Measurements from ENCODE around the gene MET. TPM values are rescaled to one million over a fixed set of nuclear protein-coding genes. Genes with fewer than 3 reads are reported as not detected.

The MET gene
- total and polyA plus RNA-seq, 2 of the 13 experiments (the other 11 are each of a cell fraction or from before 2014, with no cell fraction given), result 21.8 to 31.5 TPM

DNA sequence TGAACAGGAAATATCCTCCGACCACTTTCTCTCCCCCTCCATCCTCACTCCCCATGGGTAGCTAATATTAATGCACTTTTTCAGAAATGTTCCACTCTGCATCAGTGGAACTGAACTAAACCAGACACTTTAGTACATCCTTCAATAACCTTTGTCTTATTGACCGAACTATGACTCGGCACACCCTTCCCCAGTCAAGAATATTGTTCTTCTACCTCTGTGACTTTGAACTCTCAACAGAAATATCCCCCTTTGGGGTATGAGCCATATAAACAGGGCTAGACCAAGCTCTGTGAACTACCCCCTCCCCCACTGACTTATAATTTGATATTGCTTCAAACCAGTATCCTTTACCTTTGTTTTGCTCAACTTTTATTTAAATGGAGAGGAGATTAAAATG is 132.5 kb downstream of the MET start (continued):
- TF ChIP-seq ATRX (CRISPR knock-in tag; IDR thresholded peaks at IDR 0.05; ENCODE audit: borderline replicate concordance) (no peak), ZNF138 (CRISPR knock-in tag; IDR thresholded peaks at IDR 0.05; ENCODE audit: low read depth) (no peak), MTA3 (CRISPR knock-in tag; IDR thresholded peaks at IDR 0.05) (no peak), MED8 (CRISPR knock-in tag; IDR thresholded peaks at IDR 0.05; ENCODE audit: insufficient replicate concordance) (no peak), SP140L (CRISPR knock-in tag; IDR thresholded peaks at IDR 0.05; ENCODE audit: borderline replicate concordance) (no peak), ZFAT (CRISPR knock-in tag; conservative IDR thresholded peaks at IDR 0.05) (no peak), STAT5B (CRISPR knock-in tag; IDR thresholded peaks at IDR 0.05) (no peak), IKZF1 (IDR thresholded peaks at IDR 0.05) (no peak), ZNF543 (CRISPR knock-in tag; IDR thresholded peaks at IDR 0.05) (no peak), SRSF9 (IDR thresholded peaks at IDR 0.05; ENCODE audit: borderline replicate concordance, insufficient read depth, low read depth, low read length, poor library complexity, severe bottlenecking) (no peak), NFATC3 (CRISPR knock-in tag; IDR thresholded peaks at IDR 0.05) (no peak), TGIF2 (CRISPR knock-in tag; IDR thresholded peaks at IDR 0.05) (no peak), ARNT (IDR thresholded peaks at IDR 0.05) (no peak), FOXC1 (CRISPR knock-in tag; IDR thresholded peaks at IDR 0.05; ENCODE audit: borderline replicate concordance) (no peak), EED (CRISPR knock-in tag; IDR thresholded peaks at IDR 0.05) (no peak)
- TF ChIP-seq, protein P1, sequence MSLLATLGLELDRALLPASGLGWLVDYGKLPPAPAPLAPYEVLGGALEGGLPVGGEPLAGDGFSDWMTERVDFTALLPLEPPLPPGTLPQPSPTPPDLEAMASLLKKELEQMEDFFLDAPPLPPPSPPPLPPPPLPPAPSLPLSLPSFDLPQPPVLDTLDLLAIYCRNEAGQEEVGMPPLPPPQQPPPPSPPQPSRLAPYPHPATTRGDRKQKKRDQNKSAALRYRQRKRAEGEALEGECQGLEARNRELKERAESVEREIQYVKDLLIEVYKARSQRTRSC (CRISPR knock-in tag; IDR thresholded peaks at IDR 0.05; ENCODE audit: low read depth), result no peak
- TF ChIP-seq, protein P2, sequence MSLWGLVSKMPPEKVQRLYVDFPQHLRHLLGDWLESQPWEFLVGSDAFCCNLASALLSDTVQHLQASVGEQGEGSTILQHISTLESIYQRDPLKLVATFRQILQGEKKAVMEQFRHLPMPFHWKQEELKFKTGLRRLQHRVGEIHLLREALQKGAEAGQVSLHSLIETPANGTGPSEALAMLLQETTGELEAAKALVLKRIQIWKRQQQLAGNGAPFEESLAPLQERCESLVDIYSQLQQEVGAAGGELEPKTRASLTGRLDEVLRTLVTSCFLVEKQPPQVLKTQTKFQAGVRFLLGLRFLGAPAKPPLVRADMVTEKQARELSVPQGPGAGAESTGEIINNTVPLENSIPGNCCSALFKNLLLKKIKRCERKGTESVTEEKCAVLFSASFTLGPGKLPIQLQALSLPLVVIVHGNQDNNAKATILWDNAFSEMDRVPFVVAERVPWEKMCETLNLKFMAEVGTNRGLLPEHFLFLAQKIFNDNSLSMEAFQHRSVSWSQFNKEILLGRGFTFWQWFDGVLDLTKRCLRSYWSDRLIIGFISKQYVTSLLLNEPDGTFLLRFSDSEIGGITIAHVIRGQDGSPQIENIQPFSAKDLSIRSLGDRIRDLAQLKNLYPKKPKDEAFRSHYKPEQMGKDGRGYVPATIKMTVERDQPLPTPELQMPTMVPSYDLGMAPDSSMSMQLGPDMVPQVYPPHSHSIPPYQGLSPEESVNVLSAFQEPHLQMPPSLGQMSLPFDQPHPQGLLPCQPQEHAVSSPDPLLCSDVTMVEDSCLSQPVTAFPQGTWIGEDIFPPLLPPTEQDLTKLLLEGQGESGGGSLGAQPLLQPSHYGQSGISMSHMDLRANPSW (CRISPR knock-in tag; IDR thresholded peaks at IDR 0.05; ENCODE audit: borderline replicate concordance), result no peak
- TF ChIP-seq, protein P3, sequence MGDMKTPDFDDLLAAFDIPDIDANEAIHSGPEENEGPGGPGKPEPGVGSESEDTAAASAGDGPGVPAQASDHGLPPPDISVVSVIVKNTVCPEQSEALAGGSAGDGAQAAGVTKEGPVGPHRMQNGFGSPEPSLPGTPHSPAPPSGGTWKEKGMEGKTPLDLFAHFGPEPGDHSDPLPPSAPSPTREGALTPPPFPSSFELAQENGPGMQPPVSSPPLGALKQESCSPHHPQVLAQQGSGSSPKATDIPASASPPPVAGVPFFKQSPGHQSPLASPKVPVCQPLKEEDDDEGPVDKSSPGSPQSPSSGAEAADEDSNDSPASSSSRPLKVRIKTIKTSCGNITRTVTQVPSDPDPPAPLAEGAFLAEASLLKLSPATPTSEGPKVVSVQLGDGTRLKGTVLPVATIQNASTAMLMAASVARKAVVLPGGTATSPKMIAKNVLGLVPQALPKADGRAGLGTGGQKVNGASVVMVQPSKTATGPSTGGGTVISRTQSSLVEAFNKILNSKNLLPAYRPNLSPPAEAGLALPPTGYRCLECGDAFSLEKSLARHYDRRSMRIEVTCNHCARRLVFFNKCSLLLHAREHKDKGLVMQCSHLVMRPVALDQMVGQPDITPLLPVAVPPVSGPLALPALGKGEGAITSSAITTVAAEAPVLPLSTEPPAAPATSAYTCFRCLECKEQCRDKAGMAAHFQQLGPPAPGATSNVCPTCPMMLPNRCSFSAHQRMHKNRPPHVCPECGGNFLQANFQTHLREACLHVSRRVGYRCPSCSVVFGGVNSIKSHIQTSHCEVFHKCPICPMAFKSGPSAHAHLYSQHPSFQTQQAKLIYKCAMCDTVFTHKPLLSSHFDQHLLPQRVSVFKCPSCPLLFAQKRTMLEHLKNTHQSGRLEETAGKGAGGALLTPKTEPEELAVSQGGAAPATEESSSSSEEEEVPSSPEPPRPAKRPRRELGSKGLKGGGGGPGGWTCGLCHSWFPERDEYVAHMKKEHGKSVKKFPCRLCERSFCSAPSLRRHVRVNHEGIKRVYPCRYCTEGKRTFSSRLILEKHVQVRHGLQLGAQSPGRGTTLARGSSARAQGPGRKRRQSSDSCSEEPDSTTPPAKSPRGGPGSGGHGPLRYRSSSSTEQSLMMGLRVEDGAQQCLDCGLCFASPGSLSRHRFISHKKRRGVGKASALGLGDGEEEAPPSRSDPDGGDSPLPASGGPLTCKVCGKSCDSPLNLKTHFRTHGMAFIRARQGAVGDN (CRISPR knock-in tag; IDR thresholded peaks at IDR 0.05), result no peak
- TF ChIP-seq, protein P4, sequence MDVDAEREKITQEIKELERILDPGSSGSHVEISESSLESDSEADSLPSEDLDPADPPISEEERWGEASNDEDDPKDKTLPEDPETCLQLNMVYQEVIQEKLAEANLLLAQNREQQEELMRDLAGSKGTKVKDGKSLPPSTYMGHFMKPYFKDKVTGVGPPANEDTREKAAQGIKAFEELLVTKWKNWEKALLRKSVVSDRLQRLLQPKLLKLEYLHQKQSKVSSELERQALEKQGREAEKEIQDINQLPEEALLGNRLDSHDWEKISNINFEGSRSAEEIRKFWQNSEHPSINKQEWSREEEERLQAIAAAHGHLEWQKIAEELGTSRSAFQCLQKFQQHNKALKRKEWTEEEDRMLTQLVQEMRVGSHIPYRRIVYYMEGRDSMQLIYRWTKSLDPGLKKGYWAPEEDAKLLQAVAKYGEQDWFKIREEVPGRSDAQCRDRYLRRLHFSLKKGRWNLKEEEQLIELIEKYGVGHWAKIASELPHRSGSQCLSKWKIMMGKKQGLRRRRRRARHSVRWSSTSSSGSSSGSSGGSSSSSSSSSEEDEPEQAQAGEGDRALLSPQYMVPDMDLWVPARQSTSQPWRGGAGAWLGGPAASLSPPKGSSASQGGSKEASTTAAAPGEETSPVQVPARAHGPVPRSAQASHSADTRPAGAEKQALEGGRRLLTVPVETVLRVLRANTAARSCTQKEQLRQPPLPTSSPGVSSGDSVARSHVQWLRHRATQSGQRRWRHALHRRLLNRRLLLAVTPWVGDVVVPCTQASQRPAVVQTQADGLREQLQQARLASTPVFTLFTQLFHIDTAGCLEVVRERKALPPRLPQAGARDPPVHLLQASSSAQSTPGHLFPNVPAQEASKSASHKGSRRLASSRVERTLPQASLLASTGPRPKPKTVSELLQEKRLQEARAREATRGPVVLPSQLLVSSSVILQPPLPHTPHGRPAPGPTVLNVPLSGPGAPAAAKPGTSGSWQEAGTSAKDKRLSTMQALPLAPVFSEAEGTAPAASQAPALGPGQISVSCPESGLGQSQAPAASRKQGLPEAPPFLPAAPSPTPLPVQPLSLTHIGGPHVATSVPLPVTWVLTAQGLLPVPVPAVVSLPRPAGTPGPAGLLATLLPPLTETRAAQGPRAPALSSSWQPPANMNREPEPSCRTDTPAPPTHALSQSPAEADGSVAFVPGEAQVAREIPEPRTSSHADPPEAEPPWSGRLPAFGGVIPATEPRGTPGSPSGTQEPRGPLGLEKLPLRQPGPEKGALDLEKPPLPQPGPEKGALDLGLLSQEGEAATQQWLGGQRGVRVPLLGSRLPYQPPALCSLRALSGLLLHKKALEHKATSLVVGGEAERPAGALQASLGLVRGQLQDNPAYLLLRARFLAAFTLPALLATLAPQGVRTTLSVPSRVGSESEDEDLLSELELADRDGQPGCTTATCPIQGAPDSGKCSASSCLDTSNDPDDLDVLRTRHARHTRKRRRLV (CRISPR knock-in tag; IDR thresholded peaks at IDR 0.05), result no peak

Data from HepG2 (cell line).